Neural cell (in vitro differentiated cells): ENCODE measurements around the gene ADGRD1. TPM values are rescaled to one million over a fixed set of nuclear protein-coding genes. Genes with fewer than 3 reads are reported as not detected.

Source experiments
- H2AFZ ChIP-seq: fragments of 200-600, 300-800 bp; sonication (generic), shearing (Covaris generic); 2 replicates; pipeline ENCODE4 v1.6.0; 2014; ENCODE audit warnings: low read depth, mild to moderate bottlenecking, antibody characterized with exemption, low read length, moderate library complexity
- H3F3A ChIP-seq: fragments of 200-600 bp; shearing (Covaris generic); 2 replicates; pipeline ENCODE4 v1.6.1; 2016; ENCODE audit warnings: mild to moderate bottlenecking, moderate library complexity, mixed read lengths, antibody characterized with exemption, low read length; ENCODE audit not compliant: insufficient read depth, poor library complexity, severe bottlenecking
- H3K27ac ChIP-seq: fragments of 200-600, 300-800 bp; sonication (generic), shearing (Covaris generic); 2 replicates; pipeline ENCODE4 v1.5.1; 2014; ENCODE audit warnings: mild to moderate bottlenecking, low read length, moderate library complexity
- H3K27me3 ChIP-seq: fragments of 300-800, 200-600 bp; sonication (generic), shearing (Covaris generic); 2 replicates; pipeline ENCODE4 v1.6.0; 2014; ENCODE audit warnings: mild to moderate bottlenecking, low read depth, low read length, moderate library complexity; ENCODE audit not compliant: insufficient read depth
- H3K36me3 ChIP-seq: fragments of 300-800, 200-600 bp; sonication (generic), shearing (Covaris generic); 2 replicates; pipeline ENCODE4 v1.5.1; 2014; ENCODE audit warnings: mild to moderate bottlenecking, antibody characterized with exemption, low read length, moderate library complexity; ENCODE audit not compliant: insufficient read depth
- H3K4me2 ChIP-seq: fragments of 300-800, 200-600 bp; sonication (generic), shearing (Covaris generic); 2 replicates; pipeline ENCODE4 v1.6.0; 2014; ENCODE audit warnings: mild to moderate bottlenecking, low read length
- H3K4me3 ChIP-seq: fragments of 300-800, 200-600 bp; sonication (generic), shearing (Covaris generic); 2 replicates; pipeline ENCODE4 v1.5.1; 2014; ENCODE audit warnings: mild to moderate bottlenecking, low read length, moderate library complexity
- H3K79me2 ChIP-seq: fragments of 200-600 bp; shearing (Covaris generic); replicated peaks from 2 replicates; pipeline ENCODE4 v1.6.0; 2014; ENCODE audit warnings: mild to moderate bottlenecking, low read length, moderate library complexity; ENCODE audit not compliant: insufficient read depth
- H3K9ac ChIP-seq: fragments of 300-800, 200-600 bp; sonication (generic), shearing (Covaris generic); 2 replicates; pipeline ENCODE4 v1.6.1; 2016; ENCODE audit warnings: mild to moderate bottlenecking, low read length, mixed read lengths
- H3K9me2 ChIP-seq: fragments of 200-600 bp; shearing (Covaris generic); 2 replicates; pipeline ENCODE4 v1.6.1; 2016; ENCODE audit warnings: mild to moderate bottlenecking, low read length, mixed read lengths; ENCODE audit not compliant: insufficient read depth
- H3K9me3 ChIP-seq: fragments of 200-600, 300-800 bp; sonication (generic), shearing (Covaris generic); 2 replicates; pipeline ENCODE4 v1.6.1; 2016; ENCODE audit warnings: mild to moderate bottlenecking, mixed run types, low read length, moderate library complexity, mixed read lengths
- H4K20me1 ChIP-seq: fragments of 200-600 bp; shearing (Covaris generic); 2 replicates; pipeline ENCODE4 v1.6.1; 2016; ENCODE audit warnings: mild to moderate bottlenecking, mixed run types; ENCODE audit not compliant: insufficient read depth
- CTCF ChIP-seq: fragments of 450-650 bp; IDR thresholded peaks from 2 replicates; pipeline ENCODE4 v1.5.1; 2014; ENCODE audit warnings: antibody characterized with exemption, mild to moderate bottlenecking, moderate library complexity; ENCODE audit not compliant: poor library complexity, severe bottlenecking
- EP300 ChIP-seq: fragments of 450-650 bp; conservative IDR thresholded peaks from 2 replicates; pipeline ENCODE4 v1.6.1; 2014; ENCODE audit warnings: antibody characterized with exemption, mild to moderate bottlenecking, moderate library complexity; ENCODE audit not compliant: poor library complexity, severe bottlenecking
- EZH2 ChIP-seq: fragments of 200-600, 300-800 bp; shearing (Covaris generic), sonication (generic); IDR thresholded peaks from 2 replicates; pipeline ENCODE4 v1.6.1; 2014; ENCODE audit warnings: antibody characterized with exemption, low read length, borderline replicate concordance, mild to moderate bottlenecking; ENCODE audit not compliant: insufficient read depth, poor library complexity, severe bottlenecking
- MXI1 ChIP-seq: fragments of 450-650 bp; conservative IDR thresholded peaks from 2 replicates; pipeline ENCODE4 v1.6.1; 2014; ENCODE audit warnings: antibody characterized with exemption, mild to moderate bottlenecking; ENCODE audit not compliant: poor library complexity, severe bottlenecking
- POLR2AphosphoS5 ChIP-seq: IDR thresholded peaks from 2 replicates; pipeline ENCODE4 v1.6.1; 2012
- RAD21 ChIP-seq: fragments of 450-650 bp; conservative IDR thresholded peaks from 2 replicates; pipeline ENCODE4 v1.6.1; 2014; ENCODE audit warnings: antibody characterized with exemption, mild to moderate bottlenecking, moderate library complexity
- REST ChIP-seq: IDR thresholded peaks from 2 replicates; pipeline ENCODE4 v1.6.1; 2012; ENCODE audit warnings: borderline replicate concordance
- SMC3 ChIP-seq: fragments of 450-650 bp; conservative IDR thresholded peaks from 2 replicates; pipeline ENCODE4 v1.6.1; 2014; ENCODE audit warnings: antibody characterized with exemption, mild to moderate bottlenecking, moderate library complexity; ENCODE audit not compliant: poor library complexity
- TAF1 ChIP-seq: IDR thresholded peaks from 2 replicates; pipeline ENCODE4 v1.6.1; 2012; ENCODE audit warnings: low read depth
- polyA plus RNA-seq: library from polyadenylated mRNA; depleted of rRNA; stranded (reverse); fragments of >200 nt; gene quantifications from 2 replicates; pipeline ENCODE4 v1.2.3, GENCODE V29; 2014

Gene ADGRD1
- polyA plus RNA-seq, 1 donor from 2014 or later, result 1.7 TPM

- Histone ChIP-seq H3F3A (no peaks in the 10 kb centered on the region), H3K36me3 (no peaks in the 10 kb centered on the region), H2AFZ (no peak overlapping the region), H3K9me3 (no peaks in the 10 kb centered on the region), H3K4me2 (no peak overlapping the region), H3K9ac (no peak overlapping the region), H3K9me2 (no peaks in the 10 kb centered on the region), H4K20me1 (no peaks in the 10 kb centered on the region), H3K27ac (peak overlapping the region; percentile 22), H3K27me3 (no peaks in the 10 kb centered on the region), H3K79me2 (no peaks in the 10 kb centered on the region), H3K4me3 (no peak overlapping the region)
- no peak for TF ChIP-seq EP300
- TF ChIP-seq POLR2AphosphoS5, result no peak
- TF ChIP-seq RAD21, result no peak
Observed at GRCh38 chr12:131027264-131027663, 73.6 kb downstream of the ADGRD1 start.

- no peak overlapping the region for H3K4me3 ChIP-seq
- no peaks in the 10 kb centered on the region for H3F3A ChIP-seq
- no peak overlapping the region for H2AFZ ChIP-seq
- H3K9me2 ChIP-seq, result no peaks in the 10 kb centered on the region
- H3K27ac ChIP-seq, result no peak overlapping the region
- H3K4me2 ChIP-seq, result no peak overlapping the region
- no peaks in the 10 kb centered on the region for H3K36me3 ChIP-seq
- no peaks in the 10 kb centered on the region for H3K9me3 ChIP-seq
- H3K27me3 ChIP-seq, result no peaks in the 10 kb centered on the region
- TF ChIP-seq REST, result no peak
- TF ChIP-seq POLR2AphosphoS5, result no peak
- TF ChIP-seq SMC3, result no peak
- TF ChIP-seq MXI1, result no peak
- no peak for TF ChIP-seq EZH2
- no peak for TF ChIP-seq EP300
- no peak for TF ChIP-seq CTCF
- TF ChIP-seq RAD21, result no peak
- TF ChIP-seq TAF1, result no peak
- H4K20me1 ChIP-seq, result no peaks in the 10 kb centered on the region
- no peak overlapping the region for H3K9ac ChIP-seq
- no peaks in the 10 kb centered on the region for H3K79me2 ChIP-seq
Observed at GRCh38 chr12:131027876-131028586, 74.3 kb downstream of the ADGRD1 start.
